ENCODE measurements around the gene EPG5.
"Not testable (repeated sequence)": the region's sequence is repeated elsewhere in the genome, so short reads cannot be mapped to it uniquely, and the experiment has no call there.

The EPG5 gene, protein sequence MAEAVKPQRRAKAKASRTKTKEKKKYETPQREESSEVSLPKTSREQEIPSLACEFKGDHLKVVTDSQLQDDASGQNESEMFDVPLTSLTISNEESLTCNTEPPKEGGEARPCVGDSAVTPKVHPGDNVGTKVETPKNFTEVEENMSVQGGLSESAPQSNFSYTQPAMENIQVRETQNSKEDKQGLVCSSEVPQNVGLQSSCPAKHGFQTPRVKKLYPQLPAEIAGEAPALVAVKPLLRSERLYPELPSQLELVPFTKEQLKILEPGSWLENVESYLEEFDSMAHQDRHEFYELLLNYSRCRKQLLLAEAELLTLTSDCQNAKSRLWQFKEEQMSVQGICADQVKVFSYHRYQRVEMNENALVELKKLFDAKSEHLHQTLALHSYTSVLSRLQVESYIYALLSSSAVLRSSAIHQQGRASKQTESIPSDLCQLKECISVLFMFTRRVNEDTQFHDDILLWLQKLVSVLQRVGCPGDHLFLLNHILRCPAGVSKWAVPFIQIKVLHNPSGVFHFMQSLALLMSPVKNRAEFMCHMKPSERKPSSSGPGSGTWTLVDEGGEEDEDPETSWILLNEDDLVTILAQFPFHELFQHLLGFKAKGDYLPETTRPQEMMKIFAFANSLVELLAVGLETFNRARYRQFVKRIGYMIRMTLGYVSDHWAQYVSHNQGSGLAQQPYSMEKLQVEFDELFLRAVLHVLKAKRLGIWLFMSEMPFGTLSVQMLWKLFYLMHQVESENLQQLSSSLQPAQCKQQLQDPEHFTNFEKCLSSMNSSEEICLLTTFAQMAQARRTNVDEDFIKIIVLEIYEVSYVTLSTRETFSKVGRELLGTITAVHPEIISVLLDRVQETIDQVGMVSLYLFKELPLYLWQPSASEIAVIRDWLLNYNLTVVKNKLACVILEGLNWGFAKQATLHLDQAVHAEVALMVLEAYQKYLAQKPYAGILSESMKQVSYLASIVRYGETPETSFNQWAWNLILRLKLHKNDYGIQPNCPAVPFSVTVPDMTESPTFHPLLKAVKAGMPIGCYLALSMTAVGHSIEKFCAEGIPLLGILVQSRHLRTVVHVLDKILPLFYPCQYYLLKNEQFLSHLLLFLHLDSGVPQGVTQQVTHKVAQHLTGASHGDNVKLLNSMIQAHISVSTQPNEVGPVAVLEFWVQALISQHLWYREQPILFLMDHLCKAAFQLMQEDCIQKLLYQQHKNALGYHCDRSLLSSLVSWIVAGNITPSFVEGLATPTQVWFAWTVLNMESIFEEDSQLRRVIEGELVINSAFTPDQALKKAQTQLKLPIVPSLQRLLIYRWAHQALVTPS (N-terminal part only)

DNA sequence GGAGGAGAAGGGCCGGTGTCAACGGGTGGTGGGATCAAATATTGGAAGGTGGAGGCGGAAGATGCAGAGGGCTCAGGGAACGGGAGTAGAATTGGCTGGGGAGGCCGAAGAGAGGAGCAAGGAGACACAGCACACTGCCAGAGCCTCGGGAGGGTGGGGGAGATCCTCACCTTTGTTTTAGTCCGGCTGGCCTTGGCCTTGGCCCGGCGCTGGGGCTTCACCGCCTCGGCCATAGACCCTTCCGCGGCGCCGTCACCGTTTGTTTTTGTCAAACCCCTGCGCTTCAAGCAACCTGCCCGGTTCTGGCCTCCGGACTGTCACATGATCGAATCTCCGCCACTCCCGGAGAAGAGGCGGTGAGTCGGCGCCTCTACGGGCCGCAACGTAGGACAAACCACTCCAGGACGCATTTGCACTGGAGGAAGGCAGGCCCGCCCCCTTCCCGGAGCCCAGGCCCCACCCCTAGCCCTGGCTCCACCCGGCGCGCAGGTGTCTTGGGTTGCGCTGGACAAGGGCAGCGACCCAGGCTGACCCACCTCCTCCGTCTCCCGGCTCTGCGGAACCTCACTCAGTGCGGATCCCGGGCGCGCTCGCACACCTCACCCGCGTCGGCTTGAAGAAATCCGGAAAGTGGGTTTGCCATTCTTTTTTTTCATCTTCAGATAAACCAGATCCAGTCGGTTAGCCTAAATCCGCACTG is at the start of gene EPG5:
Gene EPG5, minus strand, starts transcription at position 323 of the 700 bp plus-strand sequence. Its CDS starts 90 bp downstream, at position 233.
- DNase-seq = peak; percentile 89

DNA sequence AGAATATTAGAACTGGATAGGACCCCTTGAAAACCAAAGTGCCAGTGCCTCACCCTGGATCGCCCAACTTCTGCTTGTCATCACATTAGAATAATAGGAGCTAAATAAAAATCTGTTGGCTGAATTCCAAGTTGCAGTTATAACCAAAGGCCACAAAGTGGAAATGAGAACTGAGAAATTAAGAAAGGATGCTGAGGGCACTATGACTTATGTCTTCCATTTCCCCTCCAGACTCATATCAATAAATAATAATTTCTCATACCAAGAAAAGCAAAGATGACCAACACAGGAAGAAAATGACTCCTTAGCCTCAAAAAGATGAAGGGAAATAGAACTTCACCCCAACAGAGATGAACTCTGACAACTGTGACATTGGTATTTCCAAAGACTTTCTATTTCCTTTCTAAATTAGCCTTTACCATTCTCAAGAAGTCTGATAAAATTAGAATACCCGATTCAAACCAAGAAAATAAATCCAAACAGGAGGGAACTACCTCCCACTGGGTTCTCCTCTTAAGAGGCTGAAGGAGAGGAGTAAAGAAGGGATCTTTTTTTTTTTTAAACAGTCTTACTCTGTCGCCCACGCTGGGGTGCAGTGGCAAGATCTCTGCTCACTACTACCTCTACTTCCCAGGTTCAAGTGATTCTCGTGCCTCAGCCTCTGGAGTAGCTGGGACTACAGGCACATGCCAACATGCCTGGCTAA is 46.5 kb upstream of the EPG5 start:
- no peak for DNase-seq

DNA sequence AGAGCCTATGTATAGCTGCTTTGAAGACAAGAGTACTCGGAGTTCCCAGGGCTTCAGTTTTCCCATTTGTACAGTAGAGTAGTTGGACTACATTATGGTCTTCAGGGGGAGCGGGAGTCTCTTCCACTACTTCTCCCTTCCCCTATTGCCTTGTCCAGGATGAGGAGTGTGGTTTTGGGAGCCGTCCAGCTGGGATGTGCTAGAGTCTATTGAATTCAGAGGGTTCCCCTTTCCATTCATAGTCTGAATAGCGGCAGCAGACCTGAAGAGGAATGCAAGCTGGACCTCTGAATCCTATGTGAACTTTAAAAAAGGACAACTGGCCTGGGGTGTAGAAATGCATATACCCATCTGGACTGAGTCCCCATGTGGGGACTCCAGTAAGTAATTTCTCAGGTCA is 43.5 kb upstream of the EPG5 start:
- no peak for DNase-seq

DNA sequence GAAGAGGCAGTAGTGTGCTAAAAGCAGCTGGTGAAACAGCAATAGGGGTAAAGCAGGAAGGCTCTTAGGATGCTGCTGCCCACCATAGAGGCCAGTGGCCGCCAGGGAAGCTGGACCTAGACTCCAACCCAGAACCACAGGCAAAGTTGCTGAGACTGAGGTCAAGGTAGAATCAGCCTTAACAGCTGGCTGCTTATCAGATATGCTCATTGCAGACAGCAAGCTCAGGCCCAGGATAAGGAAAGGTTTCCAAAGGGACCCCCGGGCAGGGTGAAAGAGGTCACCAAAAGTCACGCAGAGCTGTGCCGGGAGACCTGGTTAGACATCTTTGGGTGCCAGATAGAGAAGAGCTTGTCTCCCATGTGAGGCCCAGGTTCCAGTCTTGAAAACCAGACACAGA is 42.9 kb upstream of the EPG5 start:
- DNase-seq = no peak

- DNase-seq = no peak
Observed at GRCh38 chr18:46009125-46009840, 42.2 kb upstream of the EPG5 start.

DNA sequence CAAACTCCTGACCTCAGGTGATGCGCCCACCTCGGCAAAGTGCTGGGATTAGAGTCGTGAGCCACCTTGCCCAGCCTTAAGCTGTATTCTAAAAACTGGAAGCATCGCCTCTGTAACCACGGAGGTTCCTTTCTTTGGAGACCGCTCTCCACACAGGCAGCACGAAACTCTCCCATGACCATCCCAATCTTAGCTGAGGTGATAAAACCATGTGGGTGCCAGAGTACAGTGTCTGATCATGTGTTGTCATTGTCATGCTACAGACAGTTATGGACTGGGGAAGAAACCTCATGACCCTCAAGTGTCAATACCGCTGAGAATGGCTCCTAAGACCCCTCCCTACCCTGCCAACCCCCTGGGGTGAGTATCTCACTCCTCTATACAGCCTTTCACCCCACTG is 41.4 kb upstream of the EPG5 start:
- DNase-seq = no peak

GRCh38 chr18:46007165-46007564 is 40.0 kb upstream of the EPG5 start:
- no peak for DNase-seq

DNA sequence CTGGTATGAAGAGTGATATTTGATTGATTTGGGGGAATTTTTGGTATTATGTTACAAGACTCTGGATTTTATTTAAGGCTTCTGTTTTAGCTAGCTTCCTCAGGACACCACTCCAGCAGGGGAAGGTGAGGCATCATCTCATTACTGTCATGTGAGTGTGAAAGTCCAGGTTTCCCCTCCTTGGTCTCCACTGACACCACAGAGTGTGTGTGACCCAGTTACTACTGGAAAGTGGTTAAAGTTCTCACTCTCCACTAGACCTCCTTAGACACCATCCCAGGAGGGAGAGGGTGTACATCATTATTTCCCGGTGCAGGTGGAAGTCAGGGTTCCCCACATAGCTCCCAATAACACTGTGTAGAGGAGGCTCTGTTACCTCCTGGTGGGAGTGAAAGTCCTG is 35.8 kb upstream of the EPG5 start:
- DNase-seq = no peak

- no peak for DNase-seq
Observed at GRCh38 chr18:46001892-46002291, 34.8 kb upstream of the EPG5 start.

DNA sequence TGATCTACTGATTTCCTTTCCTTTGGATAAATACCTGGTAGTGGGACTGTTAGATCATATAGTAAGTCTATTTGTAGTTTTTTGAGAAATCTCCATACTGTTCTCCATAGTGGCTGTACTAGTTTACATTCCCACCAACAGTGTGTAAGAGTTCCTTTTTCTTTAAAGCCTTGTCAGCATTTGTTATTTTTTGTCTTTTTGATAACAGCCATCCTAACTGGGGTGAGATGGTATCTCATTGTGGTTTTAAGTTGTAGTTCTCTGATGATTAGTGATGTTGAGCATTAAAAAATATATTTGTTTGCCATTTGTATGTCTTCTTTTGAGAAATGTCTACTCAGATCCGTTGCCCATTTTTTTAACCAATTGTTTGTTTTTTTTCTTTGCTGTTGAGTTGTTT is 33.9 kb upstream of the EPG5 start:
- no peak for DNase-seq

GRCh38 chr18:45999536-45999935 is 32.4 kb upstream of the EPG5 start:
- no peak for DNase-seq

- DNase-seq = no peak
Observed at GRCh38 chr18:45998244-45998643, 31.1 kb upstream of the EPG5 start.

- DNase-seq = no peak
Observed at GRCh38 chr18:45997700-45998151, 30.6 kb upstream of the EPG5 start.

- DNase-seq = no peak
Observed at GRCh38 chr18:45995461-45995860, 28.3 kb upstream of the EPG5 start.

GRCh38 chr18:45993438-45993837 is 26.3 kb upstream of the EPG5 start:
- peak; percentile 11 for DNase-seq

DNA sequence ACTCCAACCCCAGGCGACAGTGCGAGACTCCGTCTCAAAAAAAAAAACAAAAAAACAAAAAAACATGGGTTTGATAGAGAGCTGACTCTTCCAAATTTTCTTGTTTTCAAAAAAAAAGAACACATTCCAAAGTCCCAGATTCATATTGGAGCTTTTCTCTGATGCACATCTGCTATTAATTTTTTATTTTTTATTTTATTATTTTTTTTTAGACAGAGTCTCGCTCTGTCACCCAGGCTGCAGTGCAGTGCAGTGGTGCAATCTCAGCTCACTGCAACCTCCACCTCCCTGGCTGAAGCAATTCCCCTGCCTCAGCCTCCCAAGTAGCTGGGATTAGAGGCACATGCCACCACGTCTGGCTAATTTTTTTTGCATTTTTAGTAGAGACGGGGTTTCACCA is 25.4 kb upstream of the EPG5 start:
- DNase-seq = not testable (repeated sequence)

DNA sequence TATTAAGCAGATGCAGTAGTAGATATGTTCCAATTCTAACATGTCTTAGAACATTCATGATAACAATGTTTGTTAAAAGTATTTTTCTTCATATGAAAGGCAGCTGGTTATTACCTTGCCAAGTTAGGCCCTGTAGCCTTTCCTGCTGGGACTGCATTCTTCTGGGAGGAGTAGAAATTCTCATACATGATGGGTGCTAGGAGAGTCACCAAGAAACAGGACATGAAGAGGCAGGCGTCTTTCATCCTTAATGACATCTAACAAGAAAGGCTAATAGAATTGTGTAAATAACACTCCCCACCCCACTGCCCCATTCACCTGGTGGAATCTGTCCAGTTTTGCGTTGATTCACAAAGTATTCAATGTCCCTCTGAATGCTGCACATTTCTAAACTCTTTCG is 24.7 kb upstream of the EPG5 start:
- no peak for DNase-seq

GRCh38 chr18:45984546-45985235 is 17.6 kb upstream of the EPG5 start:
- DNase-seq = no peak

GRCh38 chr18:45981821-45982220 is 14.7 kb upstream of the EPG5 start:
- DNase-seq = no peak

DNA sequence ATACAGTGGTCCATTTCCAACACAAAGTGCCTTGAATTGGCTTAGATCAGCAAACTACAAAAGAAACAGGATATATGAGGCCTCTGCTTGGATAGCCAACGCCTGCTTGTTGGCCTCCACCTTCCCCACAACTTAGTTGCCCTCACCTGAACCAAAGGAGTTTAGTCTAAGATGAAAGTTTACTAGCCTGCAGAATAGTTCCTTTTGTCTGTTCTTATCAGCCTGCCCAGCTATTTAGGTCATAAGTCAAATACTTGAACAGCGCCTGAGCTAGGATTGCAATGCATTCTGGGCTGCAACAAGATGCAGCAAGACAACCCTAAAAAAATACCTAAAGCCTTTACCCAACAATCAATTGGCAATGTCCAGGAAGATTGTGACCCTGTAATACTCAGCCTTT is 13.1 kb upstream of the EPG5 start:
- no peak for DNase-seq
